Activated T-helper 2 cell treated with anti-CD3 and anti-CD28 coated beads, Interferon-gamma antibody, Interleukin-2, Interleukin-4, amounts not matched to agents 10 μg/mL and 5 μg/mL and 100 μg/mL, durations not matched to agents 14 hours and 24 hours and 36 hours (primary cell): ENCODE data around the gene AHNAK2. TPM values are rescaled to one million over a fixed set of nuclear protein-coding genes. Genes with fewer than 3 reads are reported as not detected.
"Not testable (repeated sequence)": the region's sequence is repeated elsewhere in the genome, so short reads cannot be mapped to it uniquely, and the experiment has no call there.

Experiments
- DNase-seq: peaks from one replicate; pipeline ENCODE4 v3.0.0; 2021; ENCODE audit warnings: low spot score
- H3K27ac Mint-ChIP-seq: one replicate; pipeline ENCODE4 v1.8.0; 2021; ENCODE audit warnings: mixed read lengths
- H3K27me3 Mint-ChIP-seq: one replicate; pipeline ENCODE4 v1.8.0; 2021; ENCODE audit warnings: low read depth, mixed read lengths
- H3K36me3 Mint-ChIP-seq: one replicate; pipeline ENCODE4 v1.8.0; 2021; ENCODE audit warnings: low read depth, mixed read lengths
- H3K4me1 Mint-ChIP-seq: one replicate; pipeline ENCODE4 v1.8.0; 2021; ENCODE audit warnings: low read depth, mixed read lengths
- H3K4me3 Mint-ChIP-seq: one replicate; pipeline ENCODE4 v1.8.0; 2021; ENCODE audit warnings: low read depth, mild to moderate bottlenecking, moderate library complexity, mixed read lengths
- H3K9me3 Mint-ChIP-seq: one replicate; pipeline ENCODE4 v1.8.0; 2021; ENCODE audit warnings: mixed read lengths
- intact Hi-C: fragments of 100-400 bp; cut with micrococcal nuclease; formaldehyde crosslinking; loops from one replicate; pipeline ENCODE4 v1.15.1; 2023
- total RNA-seq: library from RNA; stranded (reverse); gene quantifications from 2 replicates; pipeline ENCODE4 v1.2.3, GENCODE V29; 2022

The AHNAK2 gene
- total RNA-seq, 1 donor from 2014 or later: 0.02 TPM

GRCh38 chr14:104945986-104946965 is 31.9 kb downstream of the AHNAK2 start:
- H3K36me3 Mint-ChIP-seq, DNase-seq, H3K9me3 Mint-ChIP-seq, H3K27me3 Mint-ChIP-seq, H3K4me1 Mint-ChIP-seq, H3K27ac Mint-ChIP-seq, intact Hi-C loops, H3K4me3 Mint-ChIP-seq: not testable (repeated sequence)

- H3K36me3 Mint-ChIP-seq, H3K27ac Mint-ChIP-seq, DNase-seq, intact Hi-C loops, H3K4me3 Mint-ChIP-seq, H3K4me1 Mint-ChIP-seq, H3K27me3 Mint-ChIP-seq, H3K9me3 Mint-ChIP-seq: not testable (repeated sequence)
Observed at GRCh38 chr14:104945266-104945665, 32.9 kb downstream of the AHNAK2 start.

- H3K4me1 Mint-ChIP-seq, H3K36me3 Mint-ChIP-seq, DNase-seq, H3K4me3 Mint-ChIP-seq, H3K9me3 Mint-ChIP-seq, H3K27ac Mint-ChIP-seq, H3K27me3 Mint-ChIP-seq, intact Hi-C loops: not testable (repeated sequence)
Observed at GRCh38 chr14:104944436-104945205, 33.6 kb downstream of the AHNAK2 start.

- H3K27ac Mint-ChIP-seq, H3K4me3 Mint-ChIP-seq, H3K9me3 Mint-ChIP-seq, H3K36me3 Mint-ChIP-seq, H3K4me1 Mint-ChIP-seq, intact Hi-C loops, H3K27me3 Mint-ChIP-seq, DNase-seq: not testable (repeated sequence)
Observed at GRCh38 chr14:104944016-104944308, 34.2 kb downstream of the AHNAK2 start.

DNA sequence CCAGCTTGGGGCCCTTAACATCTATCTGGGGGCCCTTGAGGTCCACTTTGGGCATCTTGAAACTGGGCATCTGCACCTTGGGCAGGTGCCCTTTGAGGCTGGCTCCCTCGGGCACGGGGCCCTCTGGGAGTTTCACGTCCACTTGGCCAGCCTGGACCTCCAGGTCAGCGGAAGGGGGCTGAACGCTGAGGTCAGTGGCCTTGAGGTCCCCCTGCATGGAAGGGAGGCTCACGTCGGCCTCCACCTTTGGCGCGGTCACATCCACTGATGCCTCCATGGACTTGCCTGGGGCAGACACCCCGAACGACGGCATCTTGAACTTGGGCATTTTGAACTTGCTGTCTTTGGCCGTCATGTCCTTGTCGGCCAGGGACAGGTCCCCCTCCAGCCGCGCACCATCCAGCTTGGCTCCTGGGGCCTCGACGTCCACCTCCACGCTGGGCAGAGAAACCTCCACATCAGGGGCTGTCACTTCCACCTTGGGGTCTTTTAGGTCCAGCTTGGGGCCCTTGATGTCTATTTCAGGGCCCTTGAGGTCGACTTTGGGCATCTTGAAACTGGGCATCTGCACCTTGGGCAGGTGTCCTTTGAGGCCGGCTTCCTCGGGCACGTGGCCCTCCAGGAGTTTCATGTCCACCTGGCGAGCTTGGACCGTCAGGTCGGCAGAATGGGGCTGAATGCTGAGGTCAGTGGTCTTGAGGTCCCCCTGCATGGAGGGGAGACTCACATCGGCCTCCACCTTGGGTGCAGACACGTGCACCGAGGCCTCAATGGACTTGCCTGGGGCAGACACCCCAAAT is 34.8 kb downstream of the AHNAK2 start:
- H3K27ac Mint-ChIP-seq, H3K36me3 Mint-ChIP-seq, H3K4me1 Mint-ChIP-seq, intact Hi-C loops, DNase-seq, H3K9me3 Mint-ChIP-seq, H3K27me3 Mint-ChIP-seq, H3K4me3 Mint-ChIP-seq: not testable (repeated sequence)

DNA sequence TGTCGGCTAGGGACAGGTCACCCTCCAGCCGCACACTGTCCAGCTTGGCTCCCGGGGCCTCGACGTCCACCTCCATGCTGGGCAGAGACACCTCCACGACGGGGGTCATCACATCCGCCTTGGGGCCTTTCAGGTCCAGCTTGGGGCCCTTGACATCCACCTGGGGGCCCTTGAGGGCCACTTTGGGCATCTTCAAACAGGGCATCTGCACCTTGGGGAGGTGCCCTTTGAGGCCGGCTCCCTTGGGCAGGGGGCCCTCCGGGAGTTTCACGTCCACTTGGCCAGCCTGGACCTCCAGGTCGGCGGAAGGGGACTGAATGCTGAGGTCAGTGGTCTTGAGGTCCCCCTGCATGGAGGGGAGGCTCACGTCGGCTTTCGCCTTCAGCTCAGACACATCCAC is 35.6 kb downstream of the AHNAK2 start:
- Mint-ChIP-seq H3K27ac (no peak overlapping the region), H3K4me1 (no peaks in the 10 kb centered on the region), H3K4me3 (no peak overlapping the region), H3K9me3 (no peaks in the 10 kb centered on the region), H3K36me3 (no peaks in the 10 kb centered on the region), H3K27me3 (peaks cover 8% of the 10 kb centered on the region)
- no peak for DNase-seq
- intact Hi-C loops: no loop called here

DNA sequence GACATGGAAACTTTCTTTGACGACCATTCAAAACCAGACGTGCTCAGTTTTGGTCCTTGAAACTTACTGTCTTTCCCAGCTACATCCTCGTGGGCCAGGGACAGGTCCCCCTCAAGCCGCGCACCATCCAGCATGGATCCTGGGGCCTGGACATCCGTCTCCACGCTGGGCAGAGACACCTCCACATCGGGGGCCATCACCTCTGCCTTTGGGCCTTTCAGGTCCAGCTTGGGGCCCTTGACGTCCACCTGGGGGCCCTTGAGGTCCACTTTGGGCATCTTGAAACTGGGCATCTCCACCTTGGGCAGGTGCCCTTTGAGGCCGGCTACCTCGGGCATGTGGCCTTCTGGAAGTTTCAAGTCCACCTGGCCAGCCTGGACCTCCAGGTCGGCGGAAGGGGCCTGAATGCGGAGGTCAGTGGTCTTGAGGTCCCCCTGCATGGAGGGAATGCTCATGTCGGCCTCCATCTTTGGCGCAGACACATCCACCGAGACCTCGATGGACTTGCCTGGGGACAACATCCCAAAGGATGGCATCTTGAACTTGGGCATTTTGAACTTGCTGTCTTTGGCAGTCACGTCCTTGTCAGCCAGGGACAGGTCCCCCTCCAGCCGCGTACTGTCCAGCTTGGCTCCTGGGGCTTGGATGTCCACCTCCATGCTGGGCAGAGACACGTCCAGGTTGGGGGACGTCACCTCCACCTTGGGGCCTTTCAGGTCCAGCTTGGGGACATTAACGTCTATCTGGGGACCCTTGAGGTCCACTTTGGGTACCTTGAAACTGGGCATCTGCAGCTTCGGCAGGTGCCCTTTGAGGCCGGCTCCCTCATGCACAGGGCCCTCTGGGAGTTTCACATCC is 36.4 kb downstream of the AHNAK2 start:
- Mint-ChIP-seq H3K4me1 (no peaks in the 10 kb centered on the region), H3K9me3 (no peaks in the 10 kb centered on the region), H3K36me3 (no peaks in the 10 kb centered on the region), H3K27ac (no peak overlapping the region), H3K27me3 (peaks cover 8% of the 10 kb centered on the region), H3K4me3 (no peak overlapping the region)
- intact Hi-C loops: no loop called here
- no peak for DNase-seq

DNA sequence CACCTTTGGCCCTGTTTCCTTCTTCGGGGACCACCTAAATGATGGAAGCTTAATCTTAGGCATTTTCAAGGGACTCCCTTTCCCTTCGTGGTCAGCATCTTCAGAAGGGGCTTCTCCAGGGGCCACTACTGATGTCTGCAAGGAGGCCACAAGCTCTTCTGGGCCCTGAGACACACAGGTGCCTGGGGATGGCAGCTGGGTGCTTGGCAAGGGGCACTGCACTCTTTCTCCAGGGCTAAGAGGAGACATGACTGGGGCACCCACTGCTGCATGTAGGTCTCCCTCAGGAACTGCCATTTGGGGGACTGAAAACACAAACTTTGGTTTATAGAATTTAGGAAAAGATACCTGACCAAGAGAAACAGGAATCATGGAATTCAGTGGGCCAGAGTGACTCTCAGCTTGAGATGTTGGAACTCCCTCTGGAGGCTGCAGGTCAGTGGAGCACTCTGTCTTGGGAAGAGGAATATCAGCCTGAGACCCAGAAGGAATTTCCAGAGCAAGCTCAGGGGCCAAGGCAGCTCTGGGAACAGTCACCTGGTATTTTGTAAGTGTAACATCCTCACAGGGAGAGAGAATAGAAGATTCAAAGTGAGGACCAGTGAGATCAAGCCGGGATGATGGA is 37.5 kb downstream of the AHNAK2 start:
- DNase-seq: no peak
- peaks cover 10% of the 10 kb centered on the region for H3K27me3 Mint-ChIP-seq
- H3K9me3 Mint-ChIP-seq: no peaks in the 10 kb centered on the region
- no peak overlapping the region for H3K27ac Mint-ChIP-seq
- no peaks in the 10 kb centered on the region for H3K36me3 Mint-ChIP-seq
- no peak overlapping the region for H3K4me3 Mint-ChIP-seq
- H3K4me1 Mint-ChIP-seq: no peaks in the 10 kb centered on the region
- intact Hi-C loops: no loop called here

DNA sequence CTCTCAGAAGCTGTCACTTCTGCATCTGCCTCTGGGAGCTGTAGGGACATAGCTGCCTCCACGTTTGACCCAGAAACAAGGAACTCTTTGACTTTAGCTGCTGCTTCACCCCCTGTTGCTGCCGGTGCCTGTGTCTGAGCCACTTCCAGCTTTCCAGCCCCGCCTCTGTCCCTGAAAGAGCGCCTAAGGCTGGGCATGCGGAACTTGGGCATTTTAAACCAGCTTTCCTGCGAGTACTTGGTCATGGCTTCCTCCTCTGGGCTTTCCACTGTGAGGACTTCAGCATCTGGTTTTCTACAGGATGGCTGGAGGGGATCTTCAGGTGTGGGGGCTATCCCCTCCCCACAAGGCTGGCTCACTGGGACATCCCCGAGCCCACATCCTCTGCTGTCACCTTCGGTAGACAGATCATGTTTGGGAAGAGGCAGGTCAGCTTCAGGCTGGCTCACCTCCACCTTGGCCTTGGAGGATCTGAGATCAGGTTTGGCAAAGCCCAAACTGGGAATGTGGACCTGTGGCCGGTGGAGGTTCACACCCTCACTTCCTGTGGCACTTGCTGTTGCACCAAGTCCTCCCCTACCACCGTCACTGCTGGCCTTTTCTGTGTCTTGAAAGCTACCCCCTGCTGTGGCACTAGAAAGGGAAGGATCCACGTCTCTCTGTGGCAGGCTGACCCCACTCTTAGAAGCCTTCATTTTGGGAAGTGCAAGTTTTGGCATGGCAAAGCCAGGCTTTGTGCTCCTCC is 38.3 kb downstream of the AHNAK2 start:
- H3K27ac Mint-ChIP-seq: no peak overlapping the region
- H3K27me3 Mint-ChIP-seq: peaks cover 17% of the 10 kb centered on the region
- H3K4me1 Mint-ChIP-seq: no peaks in the 10 kb centered on the region
- DNase-seq: no peak
- H3K36me3 Mint-ChIP-seq: no peaks in the 10 kb centered on the region
- H3K4me3 Mint-ChIP-seq: no peak overlapping the region
- no peaks in the 10 kb centered on the region for H3K9me3 Mint-ChIP-seq
- intact Hi-C loops: no loop called here

- H3K4me3 Mint-ChIP-seq: no peak overlapping the region
- intact Hi-C loops: no loop called here
Observed at GRCh38 chr14:104938960-104939359, 39.2 kb downstream of the AHNAK2 start.

DNA sequence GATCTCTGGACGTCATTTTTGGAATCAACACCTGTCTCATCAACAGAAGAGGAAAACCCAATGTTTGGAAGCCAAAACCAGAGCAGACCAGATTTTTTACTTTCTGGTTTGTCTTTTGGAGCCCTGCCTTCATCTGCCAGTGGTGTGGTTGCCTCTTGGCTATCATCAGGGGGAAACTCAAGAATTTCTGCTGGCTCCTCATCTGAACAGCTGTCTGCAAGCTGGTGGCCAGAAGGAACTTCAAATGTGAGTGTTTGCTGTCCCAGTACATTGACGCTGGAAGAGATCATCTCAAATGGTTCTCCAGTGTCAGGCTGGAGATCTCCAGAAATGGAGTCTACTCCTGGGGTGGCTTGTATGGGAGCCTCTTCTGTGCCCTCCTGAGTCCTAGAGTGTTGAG is 39.7 kb downstream of the AHNAK2 start:
- Mint-ChIP-seq H3K27me3 (peaks cover 23% of the 10 kb centered on the region), H3K9me3 (no peaks in the 10 kb centered on the region), H3K27ac (no peak overlapping the region), H3K4me3 (no peak overlapping the region), H3K36me3 (no peaks in the 10 kb centered on the region), H3K4me1 (peaks cover 2% of the 10 kb centered on the region)
- intact Hi-C loops: no loop called here
- DNase-seq: no peak

More at GRCh38 chr14:104938960-104939359, 39.2 kb downstream of the AHNAK2 start:
- no peak overlapping the region for H3K27ac Mint-ChIP-seq
- H3K9me3 Mint-ChIP-seq: no peaks in the 10 kb centered on the region
- H3K36me3 Mint-ChIP-seq: no peaks in the 10 kb centered on the region
- H3K27me3 Mint-ChIP-seq: peaks cover 23% of the 10 kb centered on the region
- no peak for DNase-seq
- peaks cover 2% of the 10 kb centered on the region for H3K4me1 Mint-ChIP-seq
